Calu3 (cell line): ENCODE measurements around the gene CHID1. TPM values are rescaled to one million over a fixed set of nuclear protein-coding genes. Genes with fewer than 3 reads are reported as not detected.

ENCODE experiments used
- BruUV-seq: library from RNA; stranded (reverse); fragments of 400-500 nt; replicated peaks from 2 replicates; lab custom pipeline; 2021; lab: Mats Ljungman, UMichigan
- CTCF ChIA-PET: fragments of 300-600 bp; sonication (Branson Sonifier 250); formaldehyde crosslinking; loops from one replicate; lab custom pipeline; 2022; ENCODE audit warnings: antibody characterized with exemption; lab: Charles Lee
- DNase-seq: peaks from one replicate; pipeline ENCODE4 v3.0.0; 2022
- H3K27ac Mint-ChIP-seq: one replicate; pipeline ENCODE4 v1.8.0; 2022; ENCODE audit warnings: mixed read lengths; ENCODE audit not compliant: unreplicated experiment
- H3K27me3 Mint-ChIP-seq: one replicate; pipeline ENCODE4 v1.8.0; 2022; ENCODE audit warnings: mixed read lengths; ENCODE audit not compliant: unreplicated experiment
- H3K36me3 Mint-ChIP-seq: one replicate; pipeline ENCODE4 v1.8.0; 2022; ENCODE audit warnings: mild to moderate bottlenecking, moderate library complexity, mixed read lengths; ENCODE audit not compliant: insufficient read depth, unreplicated experiment
- H3K4me1 Mint-ChIP-seq: one replicate; pipeline ENCODE4 v1.8.0; 2022; ENCODE audit warnings: mild to moderate bottlenecking, low read depth, mixed read lengths; ENCODE audit not compliant: unreplicated experiment
- H3K4me3 Mint-ChIP-seq: one replicate; pipeline ENCODE4 v1.8.0; 2022; ENCODE audit warnings: mild to moderate bottlenecking, low read depth, moderate library complexity, mixed read lengths; ENCODE audit not compliant: unreplicated experiment
- H3K9me3 Mint-ChIP-seq: one replicate; pipeline ENCODE4 v1.8.0; 2022; ENCODE audit warnings: low read depth, mixed read lengths; ENCODE audit not compliant: unreplicated experiment
- CTCF ChIP-seq: fragments of 200-600 bp; IDR thresholded peaks from one replicate; pipeline ENCODE4 v1.8.0; 2022; ENCODE audit warnings: antibody characterized with exemption; ENCODE audit not compliant: unreplicated experiment
- intact Hi-C: fragments of 100-400 bp; cut with micrococcal nuclease; formaldehyde crosslinking; loops from one replicate; pipeline ENCODE4 v1.10.0; 2022; ENCODE audit not compliant: unreplicated experiment
- total RNA-seq: library from RNA; stranded (reverse); gene quantifications from 2 replicates; pipeline ENCODE4 v1.2.3, GENCODE V29; 2022

CHID1 gene
- total RNA-seq, 1 experiment from 2014 or later: 134 TPM

DNA sequence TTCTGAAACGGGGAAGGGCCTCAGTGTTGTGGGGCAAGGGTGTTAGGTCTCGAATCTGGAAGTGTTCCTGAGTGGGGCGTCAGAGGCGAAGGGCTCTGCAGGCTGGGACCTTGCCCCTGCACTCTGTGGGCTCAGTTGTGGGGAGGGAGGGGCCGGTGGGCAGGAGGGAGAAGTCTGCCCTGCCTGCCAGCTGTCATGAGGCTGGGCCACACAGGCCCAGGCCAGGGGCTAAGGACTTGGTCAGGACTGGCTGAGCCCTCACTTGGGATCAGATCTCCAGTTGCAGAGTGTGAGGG lies 82.8 kb downstream of the CHID1 start, which contains the start of gene CRACR2B:
CRACR2B (plus strand) TSS at position 23 of the 296 bp plus-strand sequence. CDS start 689 bp downstream, outside the sequence.
- intact Hi-C loops: no loop called here
- Mint-ChIP-seq H3K4me1 (peaks cover 45% of the 10 kb centered on the region), H3K27me3 (no peaks in the 10 kb centered on the region), H3K4me3 (peak within 1 kb of the TSS; percentile 78), H3K36me3 (peaks cover 88% of the 10 kb centered on the region), H3K27ac (peak within 1 kb of the TSS; percentile 75), H3K9me3 (no peaks in the 10 kb centered on the region)
- BruUV-seq: no TSS peak
- no peak for DNase-seq
- CTCF ChIA-PET: interaction anchor here (0.9 kb wide), 1 partner anchor 19 kb away, joined by 3 read pairs; no protein-coding TSS in a partner anchor
- TF ChIP-seq CTCF: no peak

DNA sequence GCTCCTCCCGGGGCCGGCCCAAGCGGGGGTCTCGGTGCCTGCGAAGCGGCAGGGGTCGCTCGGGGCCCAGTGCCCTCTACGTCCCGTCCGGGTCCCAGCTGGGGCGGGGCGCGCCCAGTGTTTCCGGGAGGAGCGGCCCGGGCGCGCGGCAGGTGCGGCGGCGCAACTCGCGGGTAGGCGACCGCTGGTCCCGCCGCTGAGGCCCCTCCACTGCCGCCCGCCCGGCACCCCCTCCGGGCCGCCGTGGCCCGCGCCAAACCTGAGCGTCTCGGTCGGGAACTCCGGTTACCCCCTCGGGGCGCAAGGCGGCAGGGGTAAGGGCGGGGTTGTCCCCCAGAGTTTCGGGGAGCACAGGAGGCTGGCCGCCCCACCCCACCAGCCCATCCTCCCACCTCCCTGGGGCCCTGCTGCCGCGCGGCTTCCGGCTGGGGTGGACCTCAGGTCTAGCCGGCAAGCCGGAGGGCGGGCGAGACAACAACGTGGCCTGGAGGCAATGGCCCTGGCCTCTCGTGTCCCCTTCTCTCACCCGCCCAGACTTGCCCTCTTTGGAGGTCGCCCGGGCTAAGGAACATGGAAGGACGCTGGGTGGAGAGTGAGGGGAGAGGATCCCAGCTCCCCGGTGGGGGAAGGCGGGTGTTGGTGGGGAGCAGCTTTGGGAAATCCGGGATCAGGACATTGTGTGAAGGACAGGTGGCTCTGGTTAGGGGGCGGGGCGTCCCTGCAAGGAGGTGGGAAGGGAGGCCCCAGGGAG lies 83.3 kb downstream of the CHID1 start:
- intact Hi-C loops: no loop called here
- H3K4me1 Mint-ChIP-seq: peaks cover 44% of the 10 kb centered on the region
- peaks cover 88% of the 10 kb centered on the region for H3K36me3 Mint-ChIP-seq
- peak overlapping the region; percentile 75 for H3K27ac Mint-ChIP-seq
- H3K9me3 Mint-ChIP-seq: no peaks in the 10 kb centered on the region
- peak; percentile 71 for DNase-seq
- no peak for TF ChIP-seq CTCF
- no peaks in the 10 kb centered on the region for H3K27me3 Mint-ChIP-seq
- CTCF ChIA-PET: interaction anchor here (0.9 kb wide), 1 partner anchor 19 kb away, joined by 3 read pairs; no protein-coding TSS in a partner anchor
- H3K4me3 Mint-ChIP-seq: peak overlapping the region; percentile 78
- BruUV-seq: no TSS peak

GRCh38 chr11:826836-827145 lies 83.8 kb downstream of the CHID1 start:
- intact Hi-C loops: no loop called here
- no TSS peak for BruUV-seq
- no peak for TF ChIP-seq CTCF

GRCh38 chr11:826227-826621 lies 84.4 kb downstream of the CHID1 start:
- DNase-seq: no peak
- Mint-ChIP-seq H3K36me3 (peaks cover 87% of the 10 kb centered on the region), H3K4me3 (peak overlapping the region; percentile 78), H3K27ac (no peak overlapping the region), H3K4me1 (peaks cover 41% of the 10 kb centered on the region), H3K9me3 (no peaks in the 10 kb centered on the region), H3K27me3 (no peaks in the 10 kb centered on the region)
- intact Hi-C loops: no loop called here
- CTCF ChIA-PET: interaction anchor here (2.0 kb wide), 1 partner anchor 9 kb away, joined by 7 read pairs; no protein-coding TSS in a partner anchor
- BruUV-seq: TSS peak; percentile 49
- TF ChIP-seq CTCF: no peak

More at GRCh38 chr11:826836-827145, 83.8 kb downstream of the CHID1 start:
- H3K27me3 Mint-ChIP-seq: no peaks in the 10 kb centered on the region
- H3K4me1 Mint-ChIP-seq: peaks cover 45% of the 10 kb centered on the region
- peaks cover 88% of the 10 kb centered on the region for H3K36me3 Mint-ChIP-seq
- no peak for DNase-seq
- peak overlapping the region; percentile 78 for H3K4me3 Mint-ChIP-seq
- CTCF ChIA-PET: no interaction called here
- no peaks in the 10 kb centered on the region for H3K9me3 Mint-ChIP-seq
- no peak overlapping the region for H3K27ac Mint-ChIP-seq
